ENCODE measurements around the gene EPS15.
"Not testable (repeated sequence)": the region's sequence is repeated elsewhere in the genome, so short reads cannot be mapped to it uniquely, and the experiment has no call there.

EPS15 gene

DNA sequence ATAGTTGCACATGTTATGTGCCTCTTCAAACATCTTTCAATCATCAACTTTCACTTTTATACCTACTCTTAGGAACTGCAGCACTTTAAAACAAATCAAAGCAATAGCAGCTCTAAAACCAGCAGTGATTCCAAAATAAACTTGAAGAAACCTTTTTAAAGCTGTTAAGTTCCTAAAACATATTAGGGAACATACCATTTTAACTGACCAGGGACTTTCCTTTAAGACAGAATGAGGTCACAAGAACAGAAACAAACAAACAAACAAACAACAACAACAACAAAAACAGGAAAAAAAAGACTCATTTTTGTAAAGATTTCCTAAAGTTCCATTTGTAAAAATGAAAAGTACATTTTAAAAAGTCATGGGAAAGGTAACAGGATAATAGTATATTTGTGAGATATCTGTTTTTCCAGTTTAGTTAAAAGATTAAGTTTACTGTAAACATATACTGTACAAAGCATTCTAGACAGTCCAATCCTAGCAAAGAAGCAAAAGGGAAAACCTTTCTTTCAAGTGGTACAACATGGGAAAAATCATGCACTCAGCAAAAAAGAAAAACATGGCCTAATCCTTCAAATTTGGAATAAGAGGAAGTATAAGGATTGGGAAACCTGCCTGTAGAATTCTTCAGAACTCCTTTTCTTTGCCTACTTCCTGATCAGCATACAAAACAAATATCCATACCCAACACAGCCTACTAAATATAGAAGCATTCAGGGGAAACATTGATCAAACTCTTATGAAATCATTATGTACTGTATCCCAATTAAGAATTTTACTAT, 45.5 kb downstream of the EPS15 start:
- no peak overlapping the region for H3K27ac ChIP-seq
- no peak overlapping the region for H3K4me3 ChIP-seq (ENCODE audit: low read depth, low read length)
- TF ChIP-seq, protein P1, sequence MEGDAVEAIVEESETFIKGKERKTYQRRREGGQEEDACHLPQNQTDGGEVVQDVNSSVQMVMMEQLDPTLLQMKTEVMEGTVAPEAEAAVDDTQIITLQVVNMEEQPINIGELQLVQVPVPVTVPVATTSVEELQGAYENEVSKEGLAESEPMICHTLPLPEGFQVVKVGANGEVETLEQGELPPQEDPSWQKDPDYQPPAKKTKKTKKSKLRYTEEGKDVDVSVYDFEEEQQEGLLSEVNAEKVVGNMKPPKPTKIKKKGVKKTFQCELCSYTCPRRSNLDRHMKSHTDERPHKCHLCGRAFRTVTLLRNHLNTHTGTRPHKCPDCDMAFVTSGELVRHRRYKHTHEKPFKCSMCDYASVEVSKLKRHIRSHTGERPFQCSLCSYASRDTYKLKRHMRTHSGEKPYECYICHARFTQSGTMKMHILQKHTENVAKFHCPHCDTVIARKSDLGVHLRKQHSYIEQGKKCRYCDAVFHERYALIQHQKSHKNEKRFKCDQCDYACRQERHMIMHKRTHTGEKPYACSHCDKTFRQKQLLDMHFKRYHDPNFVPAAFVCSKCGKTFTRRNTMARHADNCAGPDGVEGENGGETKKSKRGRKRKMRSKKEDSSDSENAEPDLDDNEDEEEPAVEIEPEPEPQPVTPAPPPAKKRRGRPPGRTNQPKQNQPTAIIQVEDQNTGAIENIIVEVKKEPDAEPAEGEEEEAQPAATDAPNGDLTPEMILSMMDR (IDR thresholded peaks at IDR 0.05; ENCODE audit: low read depth, low read length), result no peak
- no peaks in the 10 kb centered on the region for H3K9me3 ChIP-seq (ENCODE audit: severe bottlenecking)
- no peaks in the 10 kb centered on the region for H3K27me3 ChIP-seq (ENCODE audit: insufficient read depth, low read depth, severe bottlenecking)
- DNase-seq, result no peak
- H3K36me3 ChIP-seq, result no peaks in the 10 kb centered on the region; the same call in 1 of the 2 replicates

DNA sequence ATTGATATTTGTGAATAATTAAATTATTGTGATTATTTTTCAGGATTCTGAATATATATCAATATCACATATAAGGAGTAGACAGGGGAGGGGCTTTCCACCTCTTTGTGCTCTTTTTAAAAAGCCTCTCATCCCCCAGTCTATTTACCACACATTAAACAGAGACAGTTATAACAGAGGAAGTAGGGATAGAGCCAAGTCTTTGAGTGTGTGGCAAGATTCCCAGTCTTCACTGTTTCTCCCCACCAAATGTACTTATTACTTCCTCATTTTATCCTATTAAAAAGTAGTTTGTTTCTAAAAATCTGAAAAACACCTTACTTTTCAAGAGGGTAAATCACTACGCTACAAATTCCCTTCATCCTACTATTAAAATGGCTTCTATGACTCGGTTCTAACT, 46.7 kb downstream of the EPS15 start:
- TF ChIP-seq, protein P1 (IDR thresholded peaks at IDR 0.05; ENCODE audit: low read depth, low read length), result no peak
- no peaks in the 10 kb centered on the region for H3K9me3 ChIP-seq (ENCODE audit: severe bottlenecking)
- no peak overlapping the region for H3K27ac ChIP-seq
- no peaks in the 10 kb centered on the region for H3K27me3 ChIP-seq (ENCODE audit: insufficient read depth, low read depth, severe bottlenecking)
- H3K36me3 ChIP-seq, result no peaks in the 10 kb centered on the region; the same call in 1 of the 2 replicates
- H3K4me3 ChIP-seq (ENCODE audit: low read depth, low read length), result no peak overlapping the region
- DNase-seq, result no peak

DNA sequence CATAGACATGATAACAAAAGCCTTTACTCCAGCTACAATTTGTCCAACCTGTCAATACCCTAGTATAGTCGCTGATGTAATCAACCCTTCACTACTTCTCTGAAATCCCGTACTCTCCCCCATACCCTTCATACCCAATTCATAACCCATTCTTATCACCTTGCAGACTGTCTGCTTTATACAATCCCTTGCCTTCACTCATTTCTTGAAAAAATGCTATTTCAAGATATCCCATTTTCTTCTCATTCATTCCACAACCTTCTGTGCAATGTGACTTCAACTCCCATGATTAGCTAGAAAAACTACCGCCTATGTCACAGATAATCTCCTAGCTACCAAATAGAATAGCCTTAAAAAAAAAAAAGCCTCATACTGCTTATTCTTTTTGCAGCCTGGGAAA, 49.5 kb downstream of the EPS15 start:
- DNase-seq, result no peak
- TF ChIP-seq, protein P1 (IDR thresholded peaks at IDR 0.05; ENCODE audit: low read depth, low read length), result no peak
- Histone ChIP-seq H3K27me3 (ENCODE audit: insufficient read depth, low read depth, severe bottlenecking) (no peaks in the 10 kb centered on the region), H3K4me3 (ENCODE audit: low read depth, low read length) (no peak overlapping the region), H3K36me3 (peaks cover 3% of the 10 kb centered on the region; the same call in 1 of the 2 replicates), H3K9me3 (ENCODE audit: severe bottlenecking) (no peaks in the 10 kb centered on the region), H3K27ac (no peak overlapping the region)

- Histone ChIP-seq H3K9me3 (ENCODE audit: severe bottlenecking) (no peaks in the 10 kb centered on the region), H3K27me3 (ENCODE audit: insufficient read depth, low read depth, severe bottlenecking) (no peaks in the 10 kb centered on the region), H3K27ac (no peak overlapping the region), H3K36me3 (peaks cover 17% of the 10 kb centered on the region), H3K4me3 (ENCODE audit: low read depth, low read length) (no peak overlapping the region)
- no peak for DNase-seq
- TF ChIP-seq, protein P1 (IDR thresholded peaks at IDR 0.05; ENCODE audit: low read depth, low read length), result no peak
These were observed 54.2 kb downstream of the EPS15 start for GRCh38 chr1:51464828-51465227.

GRCh38 chr1:51463561-51463960, 55.5 kb downstream of the EPS15 start:
- no peak for DNase-seq
- peaks cover 17% of the 10 kb centered on the region for H3K36me3 ChIP-seq
- no peak overlapping the region for H3K27ac ChIP-seq
- no peaks in the 10 kb centered on the region for H3K27me3 ChIP-seq (ENCODE audit: insufficient read depth, low read depth, severe bottlenecking)
- H3K4me3 ChIP-seq (ENCODE audit: low read depth, low read length), result no peak overlapping the region
- TF ChIP-seq, protein P1 (IDR thresholded peaks at IDR 0.05; ENCODE audit: low read depth, low read length), result no peak
- H3K9me3 ChIP-seq (ENCODE audit: severe bottlenecking), result no peaks in the 10 kb centered on the region

DNA sequence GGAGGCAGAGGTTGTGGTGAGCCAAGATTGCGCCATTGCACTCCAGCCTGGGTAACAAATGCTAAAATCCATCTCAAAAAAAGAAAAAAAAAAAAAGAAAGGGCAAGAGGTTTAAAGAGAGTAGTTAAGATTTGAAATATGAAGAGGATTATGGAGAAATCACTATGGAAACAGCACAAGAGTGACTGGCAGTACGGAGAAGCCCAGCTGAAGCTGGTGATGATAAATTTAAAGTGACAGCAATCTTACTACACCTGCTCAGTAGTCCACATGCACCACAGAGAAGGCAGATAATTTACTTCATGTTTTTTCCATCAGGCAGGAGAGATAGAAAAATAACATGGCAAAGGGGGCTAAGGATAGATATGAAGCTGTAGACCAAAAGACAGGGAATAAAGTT, 56.8 kb downstream of the EPS15 start:
- not testable (repeated sequence) for H3K9me3 ChIP-seq (ENCODE audit: severe bottlenecking); H3K27me3 ChIP-seq (ENCODE audit: insufficient read depth, low read depth, severe bottlenecking); H3K4me3 ChIP-seq (ENCODE audit: low read depth, low read length); DNase-seq; H3K27ac ChIP-seq
- peaks cover 17% of the 10 kb centered on the region for H3K36me3 ChIP-seq

Data from WERI-Rb-1 (cell line).